HG02642 (cell line): ENCODE data around the gene ATF1.
"Not testable (repeated sequence)": the region's sequence is repeated elsewhere in the genome, so short reads cannot be mapped to it uniquely, and the experiment has no call there.

ENCODE experiments used
- ATAC-seq: cut with Tn5 transposase; IDR thresholded peaks from one replicate; pipeline ENCODE4 v1.9.1; 2021; ENCODE audit warnings: mild to moderate bottlenecking; ENCODE audit not compliant: unreplicated experiment, poor library complexity

The ATF1 gene

GRCh38 chr12:50848963-50849362 is 85.1 kb downstream of the ATF1 start:
- no peak for ATAC-seq

- not testable (repeated sequence) for ATAC-seq
Observed at GRCh38 chr12:50855218-50855617, 91.3 kb downstream of the ATF1 start.

GRCh38 chr12:50855679-50856078 is 91.8 kb downstream of the ATF1 start:
- not testable (repeated sequence) for ATAC-seq

DNA sequence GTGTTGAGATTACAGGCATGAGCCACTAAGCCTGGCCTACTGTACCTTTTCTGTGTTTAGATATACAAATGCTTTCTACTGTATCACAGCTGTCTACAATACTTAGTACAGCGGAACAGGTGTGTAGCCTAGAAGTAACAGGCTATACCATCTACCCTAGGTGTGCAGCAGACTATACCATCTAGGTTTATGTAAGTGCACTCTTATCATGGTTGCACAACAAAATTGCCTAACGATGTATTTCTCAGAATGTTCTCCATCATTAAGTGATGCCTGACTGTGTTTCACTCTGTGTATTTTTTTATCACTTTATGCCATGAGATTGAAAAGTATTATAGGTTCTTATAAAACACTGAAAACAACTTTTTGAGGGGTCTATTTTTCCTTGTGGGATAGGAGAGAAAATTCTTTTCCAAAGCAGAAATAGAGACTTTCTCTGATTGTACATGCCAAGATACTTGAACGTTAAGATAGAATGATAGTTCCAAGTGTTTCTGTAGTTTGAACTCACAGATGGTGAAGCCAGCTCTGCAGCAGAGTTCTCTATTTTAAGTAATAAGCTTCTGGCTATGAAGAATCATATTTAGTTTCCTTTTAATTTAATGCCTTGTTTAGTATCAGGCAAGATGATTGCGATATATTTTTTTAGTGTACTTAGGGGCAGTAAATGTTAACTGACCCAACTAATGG is 95.9 kb downstream of the ATF1 start:
- no peak for ATAC-seq

- ATAC-seq: no peak
Observed at GRCh38 chr12:50862316-50862715, 98.4 kb downstream of the ATF1 start.

- ATAC-seq: no peak
Observed at GRCh38 chr12:50865266-50865665, 101.4 kb downstream of the ATF1 start.

GRCh38 chr12:50868881-50869280 is 105.0 kb downstream of the ATF1 start:
- ATAC-seq: not testable (repeated sequence)
